AG04450 (cell line): ENCODE results near the gene PQBP1. TPM values are rescaled to one million over a fixed set of nuclear protein-coding genes. Genes with fewer than 3 reads are reported as not detected.

Experiments
- CTCF ChIA-PET: fragments of 300-600, 350-600 bp; formaldehyde crosslinking; extraction: SDS; loops from one replicate; lab custom pipeline; 2022; ENCODE audit warnings: antibody characterized with exemption, inconsistent platforms; lab: Charles Lee
- POLR2A ChIA-PET: fragments of 350-600 bp; formaldehyde crosslinking; extraction: SDS; loops from one replicate; lab custom pipeline; 2021; ENCODE audit warnings: antibody characterized with exemption, inconsistent platforms; lab: Yijun Ruan, JAX
- DNase-seq: peaks from one replicate; pipeline ENCODE4 v3.0.0-alpha.2; 2011; ENCODE audit warnings: low read depth, low spot score
- H3K27ac ChIP-seq: one replicate; pipeline ENCODE4 v1.5.1; 2012; ENCODE audit warnings: low read depth, low read length, control low read depth
- H3K27me3 ChIP-seq: one replicate; pipeline ENCODE4 v1.6.0; 2012; ENCODE audit warnings: low read length; ENCODE audit not compliant: control insufficient read depth, insufficient read depth
- H3K4me3 ChIP-seq: 2 replicates; pipeline ENCODE4 v1.5.1; 2011; ENCODE audit warnings: mild to moderate bottlenecking, low read depth, low read length, control low read depth
- H3K9me3 ChIP-seq: 2 replicates; pipeline ENCODE4 v1.5.1; 2012; ENCODE audit warnings: low read length; ENCODE audit not compliant: control insufficient read depth, insufficient read depth
- polyA plus RNA-seq: library from polyadenylated mRNA; depleted of rRNA; stranded (reverse); fragments of >200 nt; gene quantifications from 2 replicates; pipeline ENCODE4 v1.2.3, GENCODE V29; 2011; rRNA removed
- TF ChIP-seq, protein P1 (sequence below): IDR thresholded peaks from 2 replicates; pipeline ENCODE4 v1.5.1; 2011; ENCODE audit warnings: low read depth, low read length, control low read depth, inconsistent platforms

The PQBP1 gene
- polyA plus RNA-seq, 1 experiment, result 49.5 TPM

DNA sequence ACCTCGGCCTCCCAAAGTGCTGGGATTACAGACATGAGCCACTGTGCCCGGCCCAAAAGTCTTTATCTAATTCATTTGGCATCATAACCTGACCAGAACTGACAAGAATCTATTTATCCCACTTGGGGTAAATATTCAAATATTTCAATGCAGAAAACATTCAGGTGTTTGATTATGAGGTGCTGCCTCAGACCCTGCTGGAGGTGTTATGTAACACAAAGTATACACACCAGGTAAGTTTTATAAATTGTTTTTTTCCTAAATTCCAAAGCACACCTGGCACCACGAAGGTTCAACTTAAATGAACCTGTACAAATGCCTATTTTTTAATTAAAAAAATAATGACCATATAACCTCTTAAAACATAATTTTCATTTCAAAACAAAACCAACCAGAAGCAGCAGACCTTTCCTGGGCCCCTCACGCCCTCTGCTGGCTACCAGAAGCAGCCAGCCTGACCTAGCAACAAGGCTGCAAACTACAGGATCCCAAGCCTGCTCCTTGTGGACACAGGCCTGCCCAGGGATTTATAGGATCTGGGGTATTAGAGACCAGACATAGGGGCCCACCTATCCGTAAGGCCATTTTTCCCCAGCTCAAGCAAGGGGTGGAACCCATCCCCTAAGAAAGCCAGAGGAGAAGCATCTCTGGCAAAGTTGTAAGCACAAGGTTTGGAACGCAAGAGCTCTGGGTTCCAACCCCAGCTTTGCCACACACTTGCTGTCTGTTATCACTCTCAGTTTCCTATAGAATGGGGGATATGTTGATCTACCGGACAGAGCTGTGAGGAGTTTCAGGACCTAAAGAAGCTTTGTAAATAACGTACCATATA is 48.0 kb downstream of the PQBP1 start:
- H3K27ac ChIP-seq, result no peak overlapping the region
- no peaks in the 10 kb centered on the region for H3K27me3 ChIP-seq
- H3K9me3 ChIP-seq, result no peaks in the 10 kb centered on the region
- POLR2A ChIA-PET, result no interaction called here
- DNase-seq, result peak; percentile 4
- no peak overlapping the region for H3K4me3 ChIP-seq
- TF ChIP-seq, protein P1, sequence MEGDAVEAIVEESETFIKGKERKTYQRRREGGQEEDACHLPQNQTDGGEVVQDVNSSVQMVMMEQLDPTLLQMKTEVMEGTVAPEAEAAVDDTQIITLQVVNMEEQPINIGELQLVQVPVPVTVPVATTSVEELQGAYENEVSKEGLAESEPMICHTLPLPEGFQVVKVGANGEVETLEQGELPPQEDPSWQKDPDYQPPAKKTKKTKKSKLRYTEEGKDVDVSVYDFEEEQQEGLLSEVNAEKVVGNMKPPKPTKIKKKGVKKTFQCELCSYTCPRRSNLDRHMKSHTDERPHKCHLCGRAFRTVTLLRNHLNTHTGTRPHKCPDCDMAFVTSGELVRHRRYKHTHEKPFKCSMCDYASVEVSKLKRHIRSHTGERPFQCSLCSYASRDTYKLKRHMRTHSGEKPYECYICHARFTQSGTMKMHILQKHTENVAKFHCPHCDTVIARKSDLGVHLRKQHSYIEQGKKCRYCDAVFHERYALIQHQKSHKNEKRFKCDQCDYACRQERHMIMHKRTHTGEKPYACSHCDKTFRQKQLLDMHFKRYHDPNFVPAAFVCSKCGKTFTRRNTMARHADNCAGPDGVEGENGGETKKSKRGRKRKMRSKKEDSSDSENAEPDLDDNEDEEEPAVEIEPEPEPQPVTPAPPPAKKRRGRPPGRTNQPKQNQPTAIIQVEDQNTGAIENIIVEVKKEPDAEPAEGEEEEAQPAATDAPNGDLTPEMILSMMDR, result peak; percentile 74
- CTCF ChIA-PET, result interaction anchor here (0.5 to 1.4 kb wide), 7 partner anchors 10 to 297 kb away, joined by 3 to 13 read pairs (median 5); no protein-coding TSS in a partner anchor

DNA sequence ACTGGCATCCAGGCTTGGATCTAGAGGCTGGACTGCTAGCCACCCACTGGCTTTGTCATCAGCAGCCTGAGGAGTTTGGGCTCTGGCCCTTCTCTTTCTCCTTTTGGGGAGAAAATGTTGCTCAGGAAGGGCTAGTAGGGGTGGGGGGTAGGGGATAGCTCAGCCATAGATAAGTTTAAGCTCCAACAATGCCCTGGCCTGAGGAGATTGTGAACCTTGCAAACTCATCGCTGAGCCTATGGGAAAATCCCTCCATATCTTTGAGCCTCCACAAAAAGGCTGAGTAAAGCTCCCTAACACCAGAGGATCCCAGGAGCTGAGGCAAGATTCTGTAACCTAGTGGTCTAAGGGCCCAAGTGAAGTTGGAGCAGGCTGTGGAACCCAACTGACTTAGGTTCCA is 50.9 kb downstream of the PQBP1 start:
- Histone ChIP-seq H3K4me3 (no peak overlapping the region), H3K27me3 (no peaks in the 10 kb centered on the region), H3K9me3 (no peaks in the 10 kb centered on the region), H3K27ac (no peak overlapping the region)
- POLR2A ChIA-PET, result no interaction called here
- DNase-seq, result no peak
- TF ChIP-seq, protein P1, result no peak
- CTCF ChIA-PET, result no interaction called here

Other genes starting within 250 kb of the PQBP1 start
- 0.14 TPM in 1 of 2 replicates, not detected in the other for gene WAS, start 214.1 kb upstream of the PQBP1 start, polyA plus RNA-seq
- 2.4 and 3.1 TPM in 2 replicates for gene SUV39H1, start 201.2 kb upstream of the PQBP1 start, polyA plus RNA-seq
- not detected in 2 replicates for gene GLOD5, start 136.2 kb upstream of the PQBP1 start, polyA plus RNA-seq
- not detected in 2 replicates for gene GATA1, start 111.3 kb upstream of the PQBP1 start, polyA plus RNA-seq
- 20.5 and 22.8 TPM in 2 replicates for gene HDAC6, start 95.9 kb upstream of the PQBP1 start, polyA plus RNA-seq
- gene ERAS, start 71.4 kb upstream of the PQBP1 start, polyA plus RNA-seq, result not detected in 2 replicates
- gene PCSK1N, start 62.3 kb upstream of the PQBP1 start, polyA plus RNA-seq, result not detected in 2 replicates
- gene TIMM17B, start 162 bp upstream of the PQBP1 start, polyA plus RNA-seq, result 31.2 and 42.1 TPM in 2 replicates
- gene SLC35A2, start 13.7 kb downstream of the PQBP1 start, polyA plus RNA-seq, result 39.2 and 47.5 TPM in 2 replicates
- 3.8 TPM in 2 replicates for gene PIM2, start 21.1 kb downstream of the PQBP1 start, polyA plus RNA-seq
- 51.3 and 52.0 TPM in 2 replicates for gene OTUD5, start 59.7 kb downstream of the PQBP1 start, polyA plus RNA-seq
- gene KCND1, start 73.9 kb downstream of the PQBP1 start, polyA plus RNA-seq, result 1.2 and 1.5 TPM in 2 replicates
- 24.3 and 25.0 TPM in 2 replicates for gene GRIPAP1, start 104.3 kb downstream of the PQBP1 start, polyA plus RNA-seq
- 28.4 and 42.0 TPM in 2 replicates for gene TFE3, start 145.4 kb downstream of the PQBP1 start, polyA plus RNA-seq
- 0.83 and 1.0 TPM in 2 replicates for gene CCDC120, start 161.1 kb downstream of the PQBP1 start, polyA plus RNA-seq
- gene PRAF2, start 176.1 kb downstream of the PQBP1 start, polyA plus RNA-seq, result 27.6 and 41.2 TPM in 2 replicates
- 78.4 and 96.1 TPM in 2 replicates for gene WDR45, start 182.0 kb downstream of the PQBP1 start, polyA plus RNA-seq
- 20.3 and 21.9 TPM in 2 replicates for gene GPKOW, start 225.8 kb downstream of the PQBP1 start, polyA plus RNA-seq